ENCODE data around the gene HBG1. TPM values are rescaled to one million over a fixed set of nuclear protein-coding genes. Genes with fewer than 3 reads are reported as not detected.

The HBG1 gene
- total RNA-seq, 6 donors from 2014 or later, result 2.9 to 4.6 TPM; not detected in 4

- no peak overlapping the region for H3K4me3 ChIP-seq
- no peak for DNase-seq
- no peaks in the 10 kb centered on the region for H3K27me3 ChIP-seq
- H3K4me1 ChIP-seq, result no peaks in the 10 kb centered on the region
- ATAC-seq (ENCODE audit: low FRiP score in 2 of 2), result no peak
- no peak overlapping the region for H3K27ac ChIP-seq
- 89 to 92% methylated on average over 3 of the region's 3 CpGs for WGBS, 2 donors
- H3K36me3 ChIP-seq, result no peaks in the 10 kb centered on the region
- TF ChIP-seq POLR2A (IDR thresholded peaks at IDR 0.05) (no peak), POLR2AphosphoS5 (IDR thresholded peaks at IDR 0.05) (no peak), EP300 (IDR thresholded peaks at IDR 0.05) (no peak)
- TF ChIP-seq, protein P1, sequence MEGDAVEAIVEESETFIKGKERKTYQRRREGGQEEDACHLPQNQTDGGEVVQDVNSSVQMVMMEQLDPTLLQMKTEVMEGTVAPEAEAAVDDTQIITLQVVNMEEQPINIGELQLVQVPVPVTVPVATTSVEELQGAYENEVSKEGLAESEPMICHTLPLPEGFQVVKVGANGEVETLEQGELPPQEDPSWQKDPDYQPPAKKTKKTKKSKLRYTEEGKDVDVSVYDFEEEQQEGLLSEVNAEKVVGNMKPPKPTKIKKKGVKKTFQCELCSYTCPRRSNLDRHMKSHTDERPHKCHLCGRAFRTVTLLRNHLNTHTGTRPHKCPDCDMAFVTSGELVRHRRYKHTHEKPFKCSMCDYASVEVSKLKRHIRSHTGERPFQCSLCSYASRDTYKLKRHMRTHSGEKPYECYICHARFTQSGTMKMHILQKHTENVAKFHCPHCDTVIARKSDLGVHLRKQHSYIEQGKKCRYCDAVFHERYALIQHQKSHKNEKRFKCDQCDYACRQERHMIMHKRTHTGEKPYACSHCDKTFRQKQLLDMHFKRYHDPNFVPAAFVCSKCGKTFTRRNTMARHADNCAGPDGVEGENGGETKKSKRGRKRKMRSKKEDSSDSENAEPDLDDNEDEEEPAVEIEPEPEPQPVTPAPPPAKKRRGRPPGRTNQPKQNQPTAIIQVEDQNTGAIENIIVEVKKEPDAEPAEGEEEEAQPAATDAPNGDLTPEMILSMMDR (IDR thresholded peaks at IDR 0.05), result no peak
- no peaks in the 10 kb centered on the region for H3K9me3 ChIP-seq
Measured at GRCh38 chr11:5247472-5248192, 2.0 kb downstream of the HBG1 start.

- Histone ChIP-seq H3K27me3 (no peaks in the 10 kb centered on the region), H3K4me3 (no peak overlapping the region), H3K9me3 (no peaks in the 10 kb centered on the region), H3K4me1 (no peaks in the 10 kb centered on the region), H3K27ac (no peak overlapping the region), H3K36me3 (no peaks in the 10 kb centered on the region)
- DNase-seq (no peak), ATAC-seq (ENCODE audit: low FRiP score in 2 of 2) (no peak)
- no peak for TF ChIP-seq POLR2AphosphoS5 (IDR thresholded peaks at IDR 0.05)
- no peak for TF ChIP-seq POLR2A (IDR thresholded peaks at IDR 0.05)
- TF ChIP-seq, protein P1 (IDR thresholded peaks at IDR 0.05), result no peak
- no peak for TF ChIP-seq EP300 (IDR thresholded peaks at IDR 0.05)
- 69 to 73% methylated on average over 6 of the region's 6 CpGs for WGBS, 2 donors
Measured at GRCh38 chr11:5246772-5247471, 2.7 kb downstream of the HBG1 start.

DNA sequence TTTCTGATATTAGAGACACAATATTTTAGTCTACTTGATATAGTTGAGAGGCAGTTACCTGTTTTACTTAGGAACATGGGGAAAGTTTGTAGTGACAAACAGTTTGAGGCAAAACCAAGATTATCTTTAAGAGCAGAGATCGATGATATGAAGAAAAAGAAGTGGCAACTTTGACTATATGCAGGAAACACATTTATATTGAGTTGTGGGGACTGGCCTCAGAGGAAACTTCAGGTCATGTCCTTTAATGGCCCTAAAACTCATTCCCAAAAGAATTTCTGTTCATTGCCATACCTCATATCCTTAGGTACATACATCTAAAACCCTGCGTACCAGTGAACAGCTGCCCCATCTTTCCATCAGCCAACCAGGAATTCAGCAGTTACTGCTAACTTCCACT is 4.5 kb downstream of the HBG1 start:
- no peak for DNase-seq
- H3K27me3 ChIP-seq, result no peaks in the 10 kb centered on the region
- 72% methylated on average over 2 of the region's 2 CpGs for WGBS, 2 donors
- TF ChIP-seq POLR2A (IDR thresholded peaks at IDR 0.05) (no peak), POLR2AphosphoS5 (IDR thresholded peaks at IDR 0.05) (no peak), EP300 (IDR thresholded peaks at IDR 0.05) (no peak)
- TF ChIP-seq, protein P1 (IDR thresholded peaks at IDR 0.05), result no peak
- no peaks in the 10 kb centered on the region for H3K9me3 ChIP-seq
- H3K4me3 ChIP-seq, result no peak overlapping the region
- no peak for ATAC-seq (ENCODE audit: low FRiP score in 2 of 2)
- no peak overlapping the region for H3K27ac ChIP-seq
- H3K4me1 ChIP-seq, result no peaks in the 10 kb centered on the region
- no peaks in the 10 kb centered on the region for H3K36me3 ChIP-seq

GRCh38 chr11:5243816-5244180 is 5.9 kb downstream of the HBG1 start:
- Histone ChIP-seq H3K9me3 (no peaks in the 10 kb centered on the region), H3K27ac (no peak overlapping the region), H3K27me3 (no peaks in the 10 kb centered on the region), H3K36me3 (no peaks in the 10 kb centered on the region), H3K4me1 (no peaks in the 10 kb centered on the region), H3K4me3 (no peak overlapping the region)
- DNase-seq, result no peak
- ATAC-seq (ENCODE audit: low FRiP score in 2 of 2), result no peak
- TF ChIP-seq, protein P1 (IDR thresholded peaks at IDR 0.05), result no peak
- TF ChIP-seq POLR2AphosphoS5 (IDR thresholded peaks at IDR 0.05), result no peak
- TF ChIP-seq POLR2A (IDR thresholded peaks at IDR 0.05), result no peak
- no peak for TF ChIP-seq EP300 (IDR thresholded peaks at IDR 0.05)
- WGBS, 2 donors, result 82 to 87% methylated on average over 4 of the region's 4 CpGs
